ENCODE measurements around the gene DENND1A. TPM values are rescaled to one million over a fixed set of nuclear protein-coding genes. Genes with fewer than 3 reads are reported as not detected.
A peak's percentile ranks its signal among the peaks of the same experiment; 100 is the strongest.

The DENND1A gene
- total and polyA plus RNA-seq, 2 donors from 2014 or later = 16.3 to 19.6 TPM

- no peaks in the 10 kb centered on the region for H3K36me3 ChIP-seq (ENCODE audit: control insufficient read depth in 2 of 3, insufficient read depth in 3 of 3, low read length in 3 of 3)
- DNase-seq = peak in 3 of 5 donors; percentile 56 to 88 (median 71)
- no peak overlapping the region for H3K9ac ChIP-seq (ENCODE audit: low read length in 3 of 3)
- peaks cover 2 to 7% (median 4%) of the 10 kb centered on the region in 3 donors for H3K4me1 ChIP-seq (ENCODE audit: control insufficient read depth in 2 of 3, insufficient read depth in 2 of 3, low read depth in 1 of 3, low read length in 3 of 3)
- no peak overlapping the region for H3K4me3 ChIP-seq (ENCODE audit: low read length in 3 of 3)
- TF ChIP-seq, protein P1, sequence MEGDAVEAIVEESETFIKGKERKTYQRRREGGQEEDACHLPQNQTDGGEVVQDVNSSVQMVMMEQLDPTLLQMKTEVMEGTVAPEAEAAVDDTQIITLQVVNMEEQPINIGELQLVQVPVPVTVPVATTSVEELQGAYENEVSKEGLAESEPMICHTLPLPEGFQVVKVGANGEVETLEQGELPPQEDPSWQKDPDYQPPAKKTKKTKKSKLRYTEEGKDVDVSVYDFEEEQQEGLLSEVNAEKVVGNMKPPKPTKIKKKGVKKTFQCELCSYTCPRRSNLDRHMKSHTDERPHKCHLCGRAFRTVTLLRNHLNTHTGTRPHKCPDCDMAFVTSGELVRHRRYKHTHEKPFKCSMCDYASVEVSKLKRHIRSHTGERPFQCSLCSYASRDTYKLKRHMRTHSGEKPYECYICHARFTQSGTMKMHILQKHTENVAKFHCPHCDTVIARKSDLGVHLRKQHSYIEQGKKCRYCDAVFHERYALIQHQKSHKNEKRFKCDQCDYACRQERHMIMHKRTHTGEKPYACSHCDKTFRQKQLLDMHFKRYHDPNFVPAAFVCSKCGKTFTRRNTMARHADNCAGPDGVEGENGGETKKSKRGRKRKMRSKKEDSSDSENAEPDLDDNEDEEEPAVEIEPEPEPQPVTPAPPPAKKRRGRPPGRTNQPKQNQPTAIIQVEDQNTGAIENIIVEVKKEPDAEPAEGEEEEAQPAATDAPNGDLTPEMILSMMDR (IDR thresholded peaks at IDR 0.05; ENCODE audit: borderline replicate concordance, extremely low read depth, insufficient read depth) = no peak
- intact Hi-C loops (cut with DNase I) = no loop called here
- H3K9me3 ChIP-seq (ENCODE audit: control insufficient read depth in 2 of 3, insufficient read depth in 1 of 3, low read length in 3 of 3) = no peaks in the 10 kb centered on the region
- H3K27me3 ChIP-seq (ENCODE audit: control insufficient read depth, insufficient read depth, low read length) = no peaks in the 10 kb centered on the region
- no peak overlapping the region for H3K27ac ChIP-seq (ENCODE audit: low read depth in 2 of 2, low read length in 2 of 2)
- FAIRE-seq = peak; percentile 38
Observed at GRCh38 chr9:123742009-123742767, 187.7 kb downstream of the DENND1A start.

- no peak for FAIRE-seq
- intact Hi-C loops (cut with DNase I) = no loop called here
- Histone ChIP-seq H3K4me3 (ENCODE audit: low read length in 3 of 3) (no peak overlapping the region), H3K27me3 (ENCODE audit: control insufficient read depth, insufficient read depth, low read length) (no peaks in the 10 kb centered on the region), H3K27ac (ENCODE audit: low read depth in 2 of 2, low read length in 2 of 2) (no peak overlapping the region), H3K9ac (ENCODE audit: low read length in 3 of 3) (no peak overlapping the region), H3K36me3 (ENCODE audit: control insufficient read depth in 2 of 3, insufficient read depth in 3 of 3, low read length in 3 of 3) (no peaks in the 10 kb centered on the region), H3K4me1 (ENCODE audit: control insufficient read depth in 2 of 3, insufficient read depth in 2 of 3, low read depth in 1 of 3, low read length in 3 of 3) (peaks cover 2 to 7% (median 4%) of the 10 kb centered on the region in 3 donors), H3K9me3 (ENCODE audit: control insufficient read depth in 2 of 3, insufficient read depth in 1 of 3, low read length in 3 of 3) (no peaks in the 10 kb centered on the region)
- TF ChIP-seq, protein P1 (IDR thresholded peaks at IDR 0.05; ENCODE audit: borderline replicate concordance, extremely low read depth, insufficient read depth) = no peak
- DNase-seq = no peak
Observed at GRCh38 chr9:123741214-123741613, 188.7 kb downstream of the DENND1A start.

- no peak overlapping the region for H3K4me3 ChIP-seq (ENCODE audit: low read length in 3 of 3)
- no peaks in the 10 kb centered on the region for H3K27me3 ChIP-seq (ENCODE audit: control insufficient read depth, insufficient read depth, low read length)
- H3K4me1 ChIP-seq (ENCODE audit: control insufficient read depth in 2 of 3, insufficient read depth in 2 of 3, low read depth in 1 of 3, low read length in 3 of 3) = peaks cover 2 to 7% (median 4%) of the 10 kb centered on the region in 3 donors
- no peak overlapping the region for H3K9ac ChIP-seq (ENCODE audit: low read length in 3 of 3)
- TF ChIP-seq, protein P1 (IDR thresholded peaks at IDR 0.05; ENCODE audit: borderline replicate concordance, extremely low read depth, insufficient read depth) = no peak
- no peak overlapping the region for H3K27ac ChIP-seq (ENCODE audit: low read depth in 2 of 2, low read length in 2 of 2)
- no peaks in the 10 kb centered on the region for H3K36me3 ChIP-seq (ENCODE audit: control insufficient read depth in 2 of 3, insufficient read depth in 3 of 3, low read length in 3 of 3)
- intact Hi-C loops (cut with DNase I) = no loop called here
- H3K9me3 ChIP-seq (ENCODE audit: control insufficient read depth in 2 of 3, insufficient read depth in 1 of 3, low read length in 3 of 3) = no peaks in the 10 kb centered on the region
- FAIRE-seq = no peak
- DNase-seq = no peak
Observed at GRCh38 chr9:123739902-123740301, 190.0 kb downstream of the DENND1A start.

All from kidney (tissue), 14 donors.